Stromal cell of bone marrow (primary cell): Measurements from ENCODE around the gene GRB14.

ENCODE experiments used
- DNase-seq: peaks from one replicate; pipeline ENCODE4 v3.0.0-alpha.2; 2012; ENCODE audit warnings: low read depth

Gene GRB14

DNA sequence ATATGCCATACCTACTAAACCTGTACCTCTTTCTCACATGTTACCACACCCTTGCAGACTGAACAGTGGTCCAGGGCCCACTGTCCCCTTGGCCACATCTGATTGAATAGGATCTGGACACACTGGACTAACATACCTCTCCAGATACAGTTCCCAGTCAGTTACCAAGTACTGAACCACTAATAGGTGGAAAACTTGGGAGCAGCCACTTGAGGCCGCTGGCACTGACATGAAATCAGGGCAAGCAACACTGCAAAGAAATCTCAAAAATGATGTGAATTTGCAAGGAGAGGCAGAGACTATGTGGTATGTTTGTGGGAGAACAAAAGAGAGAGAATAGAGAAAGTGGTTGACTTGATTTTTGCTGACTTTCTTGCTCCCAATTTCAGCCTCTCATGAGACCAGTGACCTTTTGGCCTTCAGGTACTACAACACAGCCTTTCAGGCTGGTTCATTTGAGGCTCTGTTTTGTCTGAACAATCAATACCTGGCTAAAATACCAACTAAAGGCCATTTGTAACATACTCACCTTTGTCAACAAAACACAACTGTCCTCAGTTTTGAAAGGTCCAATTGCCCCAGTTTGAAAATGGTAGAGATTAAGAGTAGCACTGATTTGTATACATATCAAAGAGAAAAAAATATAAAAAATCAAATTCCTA, 7.8 kb downstream of the GRB14 start:
- no peak for DNase-seq

DNA sequence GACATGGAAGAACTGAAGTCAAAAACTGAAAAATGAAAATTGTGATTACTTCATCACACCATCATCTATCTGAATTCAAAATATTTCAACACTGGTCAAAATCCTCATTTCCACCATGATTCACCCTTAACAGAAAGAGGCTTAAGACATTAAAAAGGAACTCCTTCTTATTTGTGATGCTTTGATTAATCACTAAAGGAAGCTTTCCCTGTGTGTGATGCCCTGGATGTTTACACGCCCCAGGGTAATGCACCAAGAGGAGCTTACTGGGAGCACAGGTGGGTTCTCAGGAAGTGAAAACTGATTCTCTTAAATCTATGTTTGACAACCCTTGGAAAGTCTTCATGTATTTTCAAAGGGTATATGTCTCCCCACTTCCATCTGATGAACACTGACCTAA, 11.5 kb downstream of the GRB14 start:
- no peak for DNase-seq

DNA sequence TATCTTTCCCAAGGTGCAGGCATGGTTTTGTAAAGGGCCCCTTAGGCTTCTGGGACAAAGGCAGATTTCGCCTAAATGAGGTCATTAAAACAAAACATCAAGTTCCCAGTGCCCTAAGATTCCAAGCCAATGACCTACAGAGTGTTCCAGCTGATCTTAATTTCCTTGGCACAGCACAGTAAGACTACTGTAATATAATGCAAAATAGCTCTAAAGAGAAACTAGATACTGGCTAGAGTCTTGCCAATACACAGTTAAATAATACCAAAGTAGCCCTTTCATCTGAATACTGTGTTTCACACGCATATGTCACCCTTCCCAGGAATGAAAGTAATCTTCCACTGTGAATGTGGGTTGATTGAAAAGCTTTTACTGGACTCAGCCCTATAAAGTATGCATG, 14.7 kb downstream of the GRB14 start:
- peak; percentile 69 for DNase-seq

DNA sequence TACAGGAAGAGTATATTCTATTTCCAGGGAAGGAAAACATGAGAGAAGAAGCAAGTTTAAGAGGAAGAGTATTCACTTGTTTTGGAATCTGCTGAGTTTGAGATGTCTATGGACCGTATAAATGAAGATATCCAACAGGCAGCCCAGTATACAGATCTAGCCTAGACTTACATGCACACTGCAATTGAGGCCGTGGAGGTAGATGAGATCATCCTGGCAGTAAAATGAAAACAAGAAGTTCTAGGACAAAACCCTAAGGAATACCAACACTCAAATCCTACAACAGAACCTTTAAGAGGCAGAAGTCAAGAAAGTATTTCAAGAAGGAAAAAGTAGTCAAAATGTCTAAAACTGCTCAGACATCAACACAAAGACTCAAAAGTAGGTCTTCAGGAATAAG, 16.0 kb downstream of the GRB14 start:
- no peak for DNase-seq

DNA sequence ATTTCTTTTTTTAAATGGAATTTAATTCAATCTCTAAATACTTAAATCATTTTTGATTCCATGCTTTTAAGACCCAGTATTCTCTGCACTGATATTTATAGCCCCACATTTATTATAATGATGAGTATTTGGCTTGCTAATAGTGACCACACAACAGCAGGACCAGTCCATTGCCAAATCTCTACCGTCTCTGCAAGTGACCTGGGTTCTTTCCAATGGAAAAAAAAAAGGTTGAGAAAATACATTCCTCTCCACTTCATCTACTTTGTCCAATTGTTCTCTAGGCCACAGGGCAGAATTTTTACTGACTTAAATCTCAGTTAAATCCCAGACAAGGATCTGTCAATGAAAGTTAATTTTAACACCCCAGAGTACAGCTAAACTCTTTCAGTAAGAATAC, 20.5 kb downstream of the GRB14 start:
- no peak for DNase-seq

DNA sequence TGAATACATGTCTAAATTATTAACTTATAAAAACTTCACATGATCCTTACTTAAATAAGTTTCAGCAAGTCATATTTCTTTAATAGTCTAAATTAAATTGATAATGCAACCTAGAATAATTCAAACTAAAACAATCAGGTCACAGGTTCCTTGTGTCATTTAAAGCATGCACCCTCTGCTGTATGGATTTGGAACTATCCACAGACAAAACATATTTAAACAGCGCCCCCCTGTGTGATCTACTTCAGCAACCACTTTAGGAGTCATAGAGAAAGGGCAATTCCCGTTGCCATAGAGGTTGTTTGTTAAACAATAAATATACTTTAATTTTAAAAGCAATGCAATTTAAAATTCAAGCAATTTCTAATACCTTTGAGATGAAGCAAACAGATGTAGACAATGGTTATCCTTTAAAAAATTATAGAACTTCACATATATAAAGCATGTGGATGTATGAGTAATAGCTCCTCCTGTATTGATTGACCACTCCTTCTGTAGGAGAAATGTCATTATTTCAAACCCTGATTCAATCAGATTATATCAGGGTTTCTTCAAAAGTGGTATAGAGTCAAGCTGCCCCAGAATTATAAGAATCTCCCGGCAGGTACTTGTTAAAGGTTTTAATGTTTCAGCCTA, 21.2 kb downstream of the GRB14 start:
- DNase-seq: peak; percentile 69

DNA sequence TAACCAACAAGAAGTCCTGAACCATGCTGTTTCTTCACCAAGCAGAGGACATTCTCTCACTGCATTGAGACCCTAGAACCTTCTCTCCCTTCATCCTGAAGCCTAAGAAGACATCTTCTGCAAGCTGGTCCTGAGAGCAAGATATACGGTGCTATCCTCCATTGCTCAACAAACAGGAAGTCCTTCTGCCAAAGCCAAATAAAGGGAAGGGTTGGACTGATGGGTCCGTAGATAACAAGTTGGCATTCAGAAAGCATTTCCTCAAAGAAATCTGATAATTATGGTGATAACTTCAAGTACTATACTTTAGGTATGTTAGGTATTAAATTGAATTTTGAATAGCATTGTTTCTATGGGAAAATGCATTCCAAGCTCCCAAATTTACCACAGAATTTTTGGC, 23.3 kb downstream of the GRB14 start:
- DNase-seq: no peak

DNA sequence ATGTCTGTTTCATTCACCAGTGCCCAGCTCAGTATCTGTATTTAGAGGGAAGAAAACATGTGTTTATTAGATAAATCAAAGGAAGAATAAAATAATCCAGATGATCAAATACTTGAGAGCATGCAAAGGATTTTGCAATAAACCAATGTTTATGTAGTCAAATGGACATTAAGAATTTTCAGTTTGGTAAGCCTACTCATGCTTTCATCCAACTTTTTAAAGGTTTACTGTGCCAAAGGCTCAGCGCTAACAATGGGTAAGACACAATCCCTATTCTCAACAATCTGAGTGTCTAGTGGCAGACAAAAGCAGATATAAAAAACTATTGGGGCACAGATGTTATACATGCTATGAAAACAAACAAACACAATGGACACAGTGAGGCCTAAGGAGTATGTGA, 26.3 kb downstream of the GRB14 start:
- DNase-seq: no peak

DNA sequence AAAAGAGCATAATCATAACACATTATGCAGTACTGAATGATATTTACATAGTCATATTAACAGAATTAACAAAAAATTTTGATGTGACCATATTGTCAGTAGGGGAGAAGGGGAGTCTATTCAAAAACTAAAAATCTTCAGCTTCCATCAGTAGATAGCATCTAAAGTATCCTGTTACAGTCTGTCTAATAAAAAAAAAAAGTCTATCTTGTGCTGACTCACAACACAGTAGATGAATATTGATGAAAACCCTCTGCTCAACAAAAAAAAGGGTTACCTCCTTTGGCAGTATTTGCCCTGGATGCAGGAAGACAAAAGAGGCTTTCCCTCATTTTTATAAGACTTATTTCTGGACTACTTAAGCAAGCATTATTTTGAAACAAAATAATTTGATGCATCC, 27.3 kb downstream of the GRB14 start:
- DNase-seq: no peak

DNA sequence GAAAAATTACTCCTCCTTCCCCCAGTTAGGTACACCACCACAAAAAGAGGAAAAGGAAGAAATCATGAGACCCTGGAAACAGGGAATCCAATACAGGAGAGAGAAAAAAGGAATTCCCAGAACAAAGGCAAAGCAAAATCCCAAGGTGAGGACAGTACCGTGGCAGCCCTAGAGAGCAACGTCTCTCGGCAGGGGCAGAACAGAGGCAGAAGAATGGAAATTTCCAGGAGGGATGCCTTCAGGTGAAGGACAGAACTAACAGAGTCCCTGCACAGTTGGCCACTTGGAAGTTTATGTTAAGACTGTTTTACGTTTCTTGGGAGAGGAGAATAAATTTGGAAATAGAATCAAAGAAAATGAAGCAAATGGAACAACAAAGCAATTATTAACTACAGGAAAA, 27.7 kb downstream of the GRB14 start:
- no peak for DNase-seq

DNA sequence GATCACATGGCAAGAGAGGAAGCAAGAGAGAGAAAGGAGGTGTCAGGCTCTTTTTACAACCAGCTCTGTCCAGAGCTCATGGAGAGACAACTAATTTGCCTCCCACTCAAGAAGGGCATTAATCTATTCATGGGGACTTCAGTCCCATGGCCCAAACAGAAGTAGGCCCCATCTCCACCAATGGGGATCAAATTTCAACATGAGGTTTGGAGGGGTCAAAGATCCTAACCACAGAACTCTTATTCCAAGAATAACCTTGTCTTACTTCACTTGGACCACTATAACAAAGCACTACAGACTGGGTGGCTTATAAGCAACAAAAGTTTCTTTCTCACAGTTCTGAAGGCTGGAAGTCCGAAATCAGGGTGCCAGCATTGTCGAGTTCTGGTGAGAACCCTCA, 31.8 kb downstream of the GRB14 start:
- DNase-seq: peak; percentile 28

DNA sequence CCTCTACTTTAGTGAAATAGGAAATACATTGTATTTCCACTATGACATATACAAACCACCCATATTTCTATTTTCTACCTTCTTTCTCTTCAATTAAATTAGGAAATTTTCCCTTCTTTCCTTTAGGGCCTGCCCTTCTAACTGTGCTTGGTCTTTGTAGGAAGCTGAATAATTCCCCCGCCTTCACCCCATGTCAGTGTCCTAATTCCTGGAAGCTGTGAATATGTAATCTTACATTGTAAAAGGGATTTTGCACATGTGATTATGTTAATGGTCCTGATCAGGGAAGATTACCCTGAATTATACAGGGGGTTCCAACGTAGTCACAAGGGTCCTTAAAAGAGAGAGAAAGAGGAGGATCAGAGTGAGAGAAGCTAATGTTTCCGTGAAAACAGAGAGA, 40.2 kb downstream of the GRB14 start:
- no peak for DNase-seq

DNA sequence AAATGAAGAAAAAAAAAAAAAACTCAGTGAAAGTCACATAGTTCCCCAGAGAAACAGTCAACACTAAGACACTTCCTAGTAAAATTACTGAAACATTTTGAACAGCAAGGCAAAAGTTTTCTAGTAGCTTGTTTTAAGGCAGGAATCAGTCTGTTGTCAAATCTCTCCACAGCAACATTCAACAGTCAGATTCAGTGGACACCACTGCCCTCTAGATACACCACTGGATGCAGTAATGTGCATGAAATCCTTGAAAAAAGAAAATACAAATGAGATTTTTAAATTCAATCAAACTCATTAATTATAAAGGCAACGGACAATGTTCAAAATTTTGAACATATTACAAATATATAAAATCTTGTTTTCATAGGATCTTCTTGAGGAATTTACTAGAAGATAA, 46.4 kb downstream of the GRB14 start:
- DNase-seq: no peak

DNA sequence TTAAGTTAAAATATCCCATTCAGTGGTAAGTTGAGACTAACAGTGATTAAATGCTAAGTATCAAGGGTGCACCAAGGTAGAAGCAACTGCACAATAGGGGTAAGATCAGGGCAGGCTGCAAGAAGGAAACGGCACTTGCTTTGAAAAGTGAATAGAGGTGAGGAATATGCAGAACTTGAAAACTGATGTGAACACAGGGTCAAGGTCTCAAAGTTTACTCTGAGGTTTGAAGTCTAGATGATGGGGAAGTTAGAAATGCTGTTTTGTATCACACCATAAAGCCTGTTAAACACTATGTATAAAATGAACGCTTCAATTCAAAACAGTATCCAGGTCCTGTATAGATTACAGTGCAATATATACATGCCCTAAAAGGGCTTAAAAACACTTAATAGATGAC, 50.8 kb downstream of the GRB14 start:
- DNase-seq: no peak

DNA sequence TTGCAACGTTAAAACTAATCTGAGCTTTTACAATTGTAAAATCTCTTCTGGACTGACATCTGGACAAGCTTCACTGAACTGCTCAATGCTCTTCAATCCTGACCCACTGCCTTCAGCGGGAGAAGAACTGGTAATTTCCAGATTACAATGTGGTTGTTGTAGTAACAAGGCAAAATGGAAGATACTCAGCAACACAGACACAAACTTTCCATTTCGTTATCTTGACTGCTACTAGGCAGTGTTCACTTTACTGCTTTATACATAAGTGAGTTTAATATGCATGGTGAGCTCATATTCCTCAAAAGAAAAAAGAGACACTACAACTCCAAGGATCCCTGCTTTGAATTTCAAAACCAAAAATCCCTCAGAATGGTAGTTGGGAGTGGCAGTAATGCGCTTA, 51.9 kb downstream of the GRB14 start:
- no peak for DNase-seq

DNA sequence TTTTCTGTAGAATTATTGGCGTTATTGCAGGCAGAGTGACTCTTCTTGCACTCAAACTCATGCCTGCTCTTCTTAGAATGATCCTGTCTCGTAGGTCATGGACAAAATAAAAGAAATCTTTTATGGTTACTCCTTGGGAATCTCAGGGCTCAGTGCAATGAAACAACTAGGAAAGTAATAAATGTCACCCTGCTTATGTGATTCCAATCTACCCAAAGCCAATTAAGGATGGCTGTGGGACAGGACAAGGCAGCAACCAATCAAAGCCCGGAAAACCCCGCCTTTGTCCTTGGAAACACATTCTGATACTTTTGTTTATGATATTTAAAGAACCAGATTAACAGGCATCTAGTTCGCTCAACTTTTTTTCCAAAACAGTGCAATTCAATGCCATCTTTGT, 53.0 kb downstream of the GRB14 start:
- DNase-seq: no peak

DNA sequence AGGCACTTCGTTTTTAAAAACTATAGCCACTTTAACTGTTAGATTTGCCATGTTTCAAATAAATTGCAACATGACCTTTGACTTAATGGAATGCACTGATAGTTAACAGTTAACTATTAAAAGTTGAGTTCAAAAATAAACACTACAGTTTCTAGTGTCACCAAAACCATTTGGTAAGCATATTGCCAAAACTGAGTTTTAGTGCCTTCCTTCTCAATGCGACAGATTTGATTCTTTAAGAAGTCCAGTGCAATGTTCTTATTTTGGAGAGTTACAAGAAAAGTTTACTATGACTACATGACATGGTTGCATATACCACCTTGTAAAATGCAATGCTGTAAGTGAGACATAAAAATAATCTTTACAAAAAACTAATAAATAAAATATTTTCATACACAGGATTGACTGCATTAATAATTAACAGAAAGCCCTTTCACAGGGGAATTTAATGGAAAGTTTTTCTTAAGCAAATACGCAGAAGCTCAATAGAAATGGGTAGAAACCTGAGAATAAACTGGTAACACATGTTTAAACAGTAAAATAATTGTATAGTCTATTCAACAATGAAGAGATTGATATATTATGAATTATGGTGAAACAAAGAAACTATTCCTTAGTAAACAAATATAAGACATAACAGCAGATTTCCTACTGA, 53.8 kb downstream of the GRB14 start:
- DNase-seq: no peak

DNA sequence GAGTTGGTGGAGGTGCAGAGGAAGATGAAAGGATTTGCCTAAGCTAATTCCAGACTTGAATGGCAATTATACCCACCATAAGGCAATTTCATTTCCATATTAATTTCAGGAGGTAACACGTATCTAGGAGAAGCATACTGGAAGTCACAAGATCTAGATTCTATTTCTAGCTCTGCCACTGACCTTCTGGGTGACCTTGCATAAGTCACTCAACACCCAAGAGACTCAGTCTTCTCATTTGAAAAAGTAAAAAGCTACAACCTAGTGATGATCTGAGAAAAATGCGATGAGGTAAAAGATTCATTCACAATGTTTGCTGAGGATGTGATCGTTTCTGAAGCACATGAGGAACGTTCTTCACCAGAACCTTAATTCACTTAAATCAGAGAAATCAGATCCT, 55.9 kb downstream of the GRB14 start:
- DNase-seq: no peak

DNA sequence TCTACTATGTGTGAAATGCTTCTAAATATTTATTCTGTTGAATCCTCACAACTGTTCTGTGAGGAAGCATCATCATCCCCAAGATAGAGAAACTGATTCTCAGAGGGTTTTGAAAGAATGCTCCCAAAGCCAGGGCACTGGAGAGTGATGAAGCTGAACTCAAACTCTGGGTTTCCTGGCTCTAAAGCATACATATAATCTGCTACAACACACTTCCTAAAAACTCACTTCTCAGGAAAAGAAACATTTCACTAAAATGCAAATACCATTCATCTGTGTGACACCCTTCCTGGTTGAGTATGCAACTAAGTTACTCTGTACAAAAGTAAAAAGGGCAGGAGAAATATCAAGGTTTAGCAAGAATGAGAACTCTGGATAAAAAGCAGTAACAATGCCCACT, 58.6 kb downstream of the GRB14 start:
- DNase-seq: no peak

DNA sequence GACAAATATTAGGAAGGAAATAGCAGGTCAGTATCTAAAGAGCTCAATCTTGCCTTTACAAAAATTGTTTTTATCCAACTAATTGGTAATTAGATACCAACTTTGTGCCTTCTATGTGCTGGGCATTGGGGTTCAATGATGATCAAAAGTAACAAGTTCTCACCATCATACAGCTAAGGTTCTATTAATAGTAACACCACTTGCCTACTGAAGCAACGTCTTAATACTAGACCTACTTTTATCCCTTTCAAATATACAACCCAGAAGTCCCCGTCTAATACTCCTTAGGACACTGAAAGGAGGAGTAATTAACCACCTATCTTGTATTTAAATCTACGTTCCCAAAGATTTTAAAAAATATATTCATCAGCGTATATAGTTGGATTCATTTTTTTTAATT, 59.3 kb downstream of the GRB14 start:
- DNase-seq: no peak

DNA sequence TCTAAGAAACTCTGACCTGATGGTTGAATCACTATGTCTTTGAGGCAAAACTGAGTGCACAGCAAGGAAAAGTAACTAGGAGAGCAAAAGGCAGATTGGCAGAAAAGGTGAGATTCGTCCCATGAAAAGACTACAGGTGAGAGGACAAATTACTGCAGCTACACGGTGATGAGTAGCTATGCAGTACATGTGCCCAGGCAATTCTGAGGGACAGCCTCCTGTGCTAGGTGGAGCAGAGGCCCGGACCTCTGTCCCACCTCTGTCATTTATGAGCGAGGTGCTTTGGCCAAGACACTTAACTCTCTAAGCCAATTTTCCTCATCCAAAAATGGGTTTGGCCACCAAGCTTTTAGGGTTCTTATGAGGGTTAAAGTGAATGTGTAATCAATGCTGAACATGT, 59.9 kb downstream of the GRB14 start:
- DNase-seq: no peak

DNA sequence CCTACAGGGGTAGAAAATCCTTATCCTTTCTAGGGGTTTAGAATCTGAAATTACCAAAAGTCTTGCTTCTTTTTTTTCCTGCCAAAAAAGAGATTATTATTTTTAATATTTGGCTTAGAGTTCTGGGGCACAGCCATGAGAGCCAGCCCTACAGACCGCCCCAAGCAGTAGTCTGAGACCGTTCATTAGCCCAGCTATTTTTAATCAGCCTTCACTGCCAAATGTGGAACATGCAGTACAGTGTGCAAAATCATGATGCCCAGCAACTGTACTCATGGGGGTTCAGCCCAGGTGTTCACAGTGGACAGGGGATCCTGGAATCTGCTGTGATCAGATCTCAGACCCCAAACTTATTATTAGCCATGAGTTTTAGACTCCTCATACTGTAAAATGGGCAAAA, 60.4 kb downstream of the GRB14 start:
- no peak for DNase-seq

DNA sequence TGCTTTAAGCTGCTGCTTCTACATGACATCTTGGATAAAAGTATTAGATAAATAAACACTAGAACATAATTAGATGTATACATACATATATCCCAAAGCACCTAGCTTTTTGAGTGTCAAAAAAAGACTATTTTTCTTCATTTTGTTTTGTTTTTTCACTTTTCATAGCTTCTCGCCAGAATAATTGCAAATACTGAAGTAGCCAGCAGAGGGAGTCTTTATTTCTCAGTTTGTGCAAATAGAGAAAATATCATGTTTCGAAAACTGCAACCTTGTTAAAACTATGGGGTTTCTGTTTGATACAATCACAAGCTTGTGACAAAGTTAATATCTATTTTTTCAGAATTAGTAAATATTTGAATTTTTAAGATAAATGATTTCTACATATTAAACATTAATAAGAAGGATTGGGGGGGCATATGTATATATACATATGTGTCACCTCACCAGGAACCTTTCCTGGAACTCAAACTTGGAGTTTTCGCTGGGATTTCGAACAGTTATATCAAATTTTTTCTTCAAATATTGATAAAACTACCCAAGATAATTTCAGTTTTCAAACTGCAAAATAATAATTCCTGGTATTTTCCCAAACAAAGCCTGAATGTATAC, 61.0 kb downstream of the GRB14 start:
- no peak for DNase-seq
